Neutrophil (primary cell): ENCODE results near the gene KCNK3.

Experiments used
- H3K27ac ChIP-seq: fragments of 200-600 bp; sonication (generic); 2 replicates; pipeline ENCODE4 v1.5.1; 2016; ENCODE audit warnings: mild to moderate bottlenecking, moderate library complexity
- H3K27me3 ChIP-seq: fragments of 200-600 bp; sonication (generic); 2 replicates; pipeline ENCODE4 v1.6.0; 2016; ENCODE audit warnings: mild to moderate bottlenecking
- H3K36me3 ChIP-seq: fragments of 200-600 bp; sonication (generic); 2 replicates; pipeline ENCODE4 v1.5.1; 2017
- H3K4me1 ChIP-seq, 2 experiments: fragments of 200-600 bp in 1 of 2; sonication (generic) in 1 of 2; 1 replicate in 1 of 2; 2 replicates in 1 of 2; pipeline versions ENCODE4 v1.5.1 to v1.6.1; 2013 to 2016; ENCODE audit warnings: low read depth in 1 of 2, low read length in 1 of 2, mild to moderate bottlenecking in 1 of 2, moderate library complexity in 1 of 2; ENCODE audit not compliant: control insufficient read depth in 1 of 2, insufficient read depth in 1 of 2
- H3K4me3 ChIP-seq, 2 experiments: fragments of 200-600 bp in 1 of 2; sonication (generic) in 1 of 2; 1 replicate in 1 of 2; 2 replicates in 1 of 2; pipeline ENCODE4 v1.5.1; 2013 to 2016; ENCODE audit warnings: low read depth in 1 of 2, low read length in 1 of 2, mild to moderate bottlenecking in 1 of 2, moderate library complexity in 1 of 2
- H3K9me3 ChIP-seq: fragments of 200-600 bp; sonication (generic); 2 replicates; pipeline ENCODE4 v1.5.1; 2016
- CTCF ChIP-seq: fragments of 200-600 bp; sonication (generic); IDR thresholded peaks from 2 replicates; pipeline ENCODE4 v1.5.1; 2016; ENCODE audit warnings: antibody characterized with exemption

Gene KCNK3

GRCh38 chr2:26737221-26737620 lies 44.7 kb downstream of the KCNK3 start:
- no peak overlapping the region for H3K27ac ChIP-seq
- H3K4me1 ChIP-seq, result no peaks in the 10 kb centered on the region

GRCh38 chr2:26738481-26738880 lies 46.0 kb downstream of the KCNK3 start:
- no peak for TF ChIP-seq CTCF
- no peak overlapping the region for H3K4me3 ChIP-seq
- H3K36me3 ChIP-seq, result no peaks in the 10 kb centered on the region
- H3K27me3 ChIP-seq, result peaks cover 39% of the 10 kb centered on the region
- no peaks in the 10 kb centered on the region for H3K4me1 ChIP-seq
- no peak overlapping the region for H3K27ac ChIP-seq
- H3K9me3 ChIP-seq, result no peaks in the 10 kb centered on the region

More at GRCh38 chr2:26737221-26737620, 44.7 kb downstream of the KCNK3 start:
- Histone ChIP-seq H3K36me3 (no peaks in the 10 kb centered on the region), H3K9me3 (no peaks in the 10 kb centered on the region), H3K4me3 (no peak overlapping the region), H3K27me3 (peaks cover 51% of the 10 kb centered on the region)
- TF ChIP-seq CTCF, result no peak

- no peaks in the 10 kb centered on the region for H3K4me1 ChIP-seq
- no peak for TF ChIP-seq CTCF
- H3K9me3 ChIP-seq, result no peaks in the 10 kb centered on the region
- H3K27me3 ChIP-seq, result peaks cover 36% of the 10 kb centered on the region
- H3K36me3 ChIP-seq, result no peaks in the 10 kb centered on the region
- no peak overlapping the region for H3K4me3 ChIP-seq
- no peak overlapping the region for H3K27ac ChIP-seq
Observed at GRCh38 chr2:26739514-26739913, 47.0 kb downstream of the KCNK3 start.

GRCh38 chr2:26740346-26740745 lies 47.8 kb downstream of the KCNK3 start:
- TF ChIP-seq CTCF, result no peak
- no peak overlapping the region for H3K27ac ChIP-seq
- H3K27me3 ChIP-seq, result peaks cover 36% of the 10 kb centered on the region
- H3K9me3 ChIP-seq, result no peaks in the 10 kb centered on the region
- no peaks in the 10 kb centered on the region for H3K36me3 ChIP-seq
- no peaks in the 10 kb centered on the region for H3K4me1 ChIP-seq
- no peak overlapping the region for H3K4me3 ChIP-seq

GRCh38 chr2:26740890-26741302 lies 48.4 kb downstream of the KCNK3 start:
- Histone ChIP-seq H3K27me3 (peaks cover 33% of the 10 kb centered on the region), H3K27ac (no peak overlapping the region), H3K4me1 (no peaks in the 10 kb centered on the region), H3K4me3 (no peak overlapping the region), H3K9me3 (no peaks in the 10 kb centered on the region), H3K36me3 (no peaks in the 10 kb centered on the region)
- no peak for TF ChIP-seq CTCF
